Colonic mucosa (tissue), 4 donors: ENCODE measurements around the gene ZCCHC17. TPM values are rescaled to one million over a fixed set of nuclear protein-coding genes. Genes with fewer than 3 reads are reported as not detected.

ENCODE experiments used
- DNase-seq: peaks from one replicate; pipeline ENCODE4 v3.0.0-alpha.2; 2020
- H3K27ac ChIP-seq: fragments of 200-600 bp; one replicate; pipeline ENCODE4 v1.8.0; 2021
- H3K27me3 ChIP-seq: fragments of 200-600 bp; one replicate; pipeline ENCODE4 v1.8.0; 2021
- H3K36me3 ChIP-seq: fragments of 200-600 bp; one replicate; pipeline ENCODE4 v1.8.0; 2021
- H3K4me1 ChIP-seq: fragments of 200-600 bp; one replicate; pipeline ENCODE4 v1.8.0; 2021; ENCODE audit warnings: mild to moderate bottlenecking
- H3K4me3 ChIP-seq: fragments of 200-600 bp; one replicate; pipeline ENCODE4 v1.8.0; 2021
- H3K9ac ChIP-seq, 2 donors: one replicate each; pipeline ENCODE4 v1.7.0; 2013; ENCODE audit warnings: control low read depth in 2 of 2, low read depth in 2 of 2, low read length in 2 of 2
- H3K9me3 ChIP-seq: fragments of 200-600 bp; one replicate; pipeline ENCODE4 v1.8.0; 2021
- intact Hi-C: fragments of 100-400 bp; cut with DNase I; formaldehyde crosslinking; loops from one replicate; pipeline ENCODE4 v1.14.1; 2022
- total RNA-seq, 2 donors: library from RNA; stranded (reverse); fragmentation: NEBNext Ultra II Directional in 1 of 2; extraction: Animal tissue kit (Norgen Biotek cat#: 25700) in 1 of 2; gene quantifications; one replicate each; pipeline ENCODE4 v1.2.1, GENCODE V29; 2021
- TF ChIP-seq, protein P1 (sequence below): fragments of 200-600 bp; IDR thresholded peaks from one replicate; pipeline ENCODE4 v1.8.0; 2022; ENCODE audit warnings: antibody characterized with exemption, mild to moderate bottlenecking
- donor health status: healthy.
- donor health status: DM: no; HTN: no; CAD: no.
- donor health status: DM: no; HTN: no; CAD: no.

The ZCCHC17 gene
- total RNA-seq, 2 donors from 2014 or later, result 19.8 to 23.9 TPM

DNA sequence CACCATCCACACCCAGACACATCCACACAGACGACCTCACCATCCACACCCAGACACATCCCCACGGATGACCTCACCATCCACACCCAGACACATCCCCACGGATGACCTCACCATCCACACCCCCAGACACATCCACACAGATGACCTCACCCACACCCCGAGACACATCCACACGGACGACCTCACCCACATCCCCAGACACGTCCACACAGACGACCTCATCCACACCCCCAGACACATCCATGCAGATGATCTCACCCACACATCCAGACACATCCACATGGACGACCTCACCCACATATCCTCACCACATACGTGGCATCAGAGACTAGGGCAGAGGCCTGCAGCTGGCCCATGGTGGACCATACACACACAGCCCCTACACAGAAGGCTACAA, 90.8 kb downstream of the ZCCHC17 start:
- H3K36me3 ChIP-seq, result no peaks in the 10 kb centered on the region
- no peak overlapping the region for H3K4me3 ChIP-seq
- DNase-seq, result no peak
- H3K27ac ChIP-seq, result no peak overlapping the region
- H3K4me1 ChIP-seq, result no peaks in the 10 kb centered on the region
- no peaks in the 10 kb centered on the region for H3K9me3 ChIP-seq
- H3K27me3 ChIP-seq, result no peaks in the 10 kb centered on the region
- TF ChIP-seq, protein P1, sequence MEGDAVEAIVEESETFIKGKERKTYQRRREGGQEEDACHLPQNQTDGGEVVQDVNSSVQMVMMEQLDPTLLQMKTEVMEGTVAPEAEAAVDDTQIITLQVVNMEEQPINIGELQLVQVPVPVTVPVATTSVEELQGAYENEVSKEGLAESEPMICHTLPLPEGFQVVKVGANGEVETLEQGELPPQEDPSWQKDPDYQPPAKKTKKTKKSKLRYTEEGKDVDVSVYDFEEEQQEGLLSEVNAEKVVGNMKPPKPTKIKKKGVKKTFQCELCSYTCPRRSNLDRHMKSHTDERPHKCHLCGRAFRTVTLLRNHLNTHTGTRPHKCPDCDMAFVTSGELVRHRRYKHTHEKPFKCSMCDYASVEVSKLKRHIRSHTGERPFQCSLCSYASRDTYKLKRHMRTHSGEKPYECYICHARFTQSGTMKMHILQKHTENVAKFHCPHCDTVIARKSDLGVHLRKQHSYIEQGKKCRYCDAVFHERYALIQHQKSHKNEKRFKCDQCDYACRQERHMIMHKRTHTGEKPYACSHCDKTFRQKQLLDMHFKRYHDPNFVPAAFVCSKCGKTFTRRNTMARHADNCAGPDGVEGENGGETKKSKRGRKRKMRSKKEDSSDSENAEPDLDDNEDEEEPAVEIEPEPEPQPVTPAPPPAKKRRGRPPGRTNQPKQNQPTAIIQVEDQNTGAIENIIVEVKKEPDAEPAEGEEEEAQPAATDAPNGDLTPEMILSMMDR, result no peak
- H3K9ac ChIP-seq, result no peak overlapping the region
- intact Hi-C loops, result no loop called here

DNA sequence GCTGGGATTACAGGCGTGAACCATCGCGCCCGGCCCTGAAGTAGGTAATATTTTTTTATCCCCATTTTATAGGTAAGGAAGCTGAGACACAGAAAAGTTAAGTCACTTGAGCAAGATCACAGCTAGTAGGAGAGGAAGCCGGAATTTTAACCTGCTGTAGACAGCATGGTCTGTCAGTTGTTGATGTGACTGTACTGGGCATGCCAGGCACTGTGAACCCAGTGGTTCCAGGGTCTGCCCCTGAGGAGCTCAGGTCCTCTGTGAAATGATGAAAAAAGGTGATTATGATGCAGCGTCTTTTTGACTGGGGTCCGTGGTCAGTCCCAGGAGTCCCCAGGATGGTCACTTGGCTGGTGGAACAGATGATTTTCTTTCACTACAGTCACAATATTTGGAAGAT, 92.8 kb downstream of the ZCCHC17 start:
- DNase-seq, result no peak
- H3K36me3 ChIP-seq, result no peaks in the 10 kb centered on the region
- no peak overlapping the region for H3K4me3 ChIP-seq
- H3K9me3 ChIP-seq, result no peaks in the 10 kb centered on the region
- no peaks in the 10 kb centered on the region for H3K4me1 ChIP-seq
- H3K27ac ChIP-seq, result peak overlapping the region; percentile 46
- H3K27me3 ChIP-seq, result no peaks in the 10 kb centered on the region
- TF ChIP-seq, protein P1, result no peak
- peak overlapping the region in 1 of 2 donors; percentile 78 for H3K9ac ChIP-seq
- intact Hi-C loops, result loop anchor here (10.0 kb wide), 1 partner anchor 155 kb away; no protein-coding TSS in a partner anchor

DNA sequence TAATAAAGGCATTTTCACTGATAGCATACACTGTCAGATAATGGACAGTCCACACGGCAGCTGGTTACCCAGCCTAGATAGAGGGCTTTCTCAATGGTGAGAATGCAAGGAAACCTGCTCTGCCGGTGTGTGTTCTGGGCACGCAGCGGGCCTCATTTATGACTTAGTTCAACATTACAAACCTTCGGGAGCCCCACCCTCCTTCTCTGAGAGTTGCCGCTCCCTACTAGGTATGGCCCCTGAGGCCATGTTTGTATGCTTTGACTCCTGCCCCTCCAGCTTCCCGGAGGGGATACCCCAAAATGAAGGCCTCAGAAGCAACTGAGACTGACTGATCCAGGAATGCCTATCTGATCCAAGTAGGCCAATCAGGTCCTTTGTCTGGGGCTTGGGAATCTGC, 93.2 kb downstream of the ZCCHC17 start:
- Histone ChIP-seq H3K27ac (peak overlapping the region; percentile 46), H3K36me3 (no peaks in the 10 kb centered on the region), H3K9ac (peak overlapping the region in 1 of 2 donors; percentile 78), H3K4me3 (no peak overlapping the region), H3K9me3 (no peaks in the 10 kb centered on the region), H3K4me1 (no peaks in the 10 kb centered on the region), H3K27me3 (no peaks in the 10 kb centered on the region)
- peak; percentile 89 for DNase-seq
- TF ChIP-seq, protein P1, result no peak
- intact Hi-C loops, result loop anchor here (10.0 kb wide), 1 partner anchor 155 kb away; no protein-coding TSS in a partner anchor

DNA sequence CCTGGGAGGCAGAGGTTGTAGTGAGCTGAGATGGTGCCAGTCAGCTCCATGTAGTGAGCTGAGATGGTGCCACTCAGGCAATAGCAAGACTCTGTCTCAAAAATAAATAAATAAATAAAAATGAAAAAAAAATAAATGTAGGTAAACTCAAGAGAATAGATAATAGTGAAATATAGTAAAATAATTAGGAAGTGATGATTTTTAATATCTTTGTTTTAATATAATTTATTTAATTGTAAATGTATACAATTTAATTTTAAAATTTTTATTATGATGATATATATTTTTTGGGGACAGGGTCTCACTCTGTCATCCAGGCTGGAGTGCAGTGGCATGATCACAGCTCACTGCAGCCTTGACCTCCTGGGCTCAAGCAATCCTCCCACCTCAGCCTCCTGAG, 96.6 kb downstream of the ZCCHC17 start:
- no peak overlapping the region for H3K4me3 ChIP-seq
- H3K36me3 ChIP-seq, result no peaks in the 10 kb centered on the region
- H3K27ac ChIP-seq, result no peak overlapping the region
- H3K9me3 ChIP-seq, result no peaks in the 10 kb centered on the region
- H3K4me1 ChIP-seq, result no peaks in the 10 kb centered on the region
- TF ChIP-seq, protein P1, result no peak
- H3K27me3 ChIP-seq, result no peaks in the 10 kb centered on the region
- intact Hi-C loops, result loop anchor here (10.0 kb wide), 1 partner anchor 151 kb away; no protein-coding TSS in a partner anchor
- H3K9ac ChIP-seq, result no peak overlapping the region
- DNase-seq, result no peak

DNA sequence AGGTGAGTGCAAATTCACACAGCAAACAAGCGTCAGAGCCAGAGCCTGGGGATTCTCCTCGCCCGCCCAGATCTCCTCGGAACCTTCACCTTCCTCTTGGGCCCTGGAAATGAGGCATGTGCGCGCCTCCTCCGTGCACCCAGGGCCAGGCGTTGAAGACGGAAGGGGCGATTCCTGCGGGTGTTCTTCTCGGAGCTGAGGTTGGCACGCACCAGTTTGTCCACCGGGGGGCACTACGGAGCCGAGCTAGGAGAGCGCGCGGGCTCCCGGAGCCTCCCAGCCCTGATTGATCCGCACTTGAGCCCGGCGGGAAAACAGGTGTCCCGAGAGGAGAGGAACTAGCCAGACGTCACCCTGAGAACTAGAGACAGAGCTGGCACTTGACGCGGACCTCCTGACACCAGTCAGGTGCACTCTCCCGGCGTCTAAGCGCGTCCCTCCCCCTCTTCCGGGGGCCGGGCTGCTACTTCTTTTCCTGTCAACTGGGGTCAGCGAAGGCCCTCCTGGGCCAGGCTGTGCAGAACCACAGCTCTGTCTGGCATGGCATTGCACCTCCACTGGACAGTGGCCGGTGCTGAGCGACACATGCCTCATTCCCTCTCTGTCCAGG, 97.9 kb downstream of the ZCCHC17 start:
- Histone ChIP-seq H3K9ac (peak overlapping the region; percentile 63 to 65), H3K27ac (no peak overlapping the region)

More for the DNA sequence above, 97.9 kb downstream of the ZCCHC17 start:
- intact Hi-C loops, result loop anchor here (2.0 to 10.0 kb wide), 2 partner anchors 28 to 150 kb away; no protein-coding TSS in a partner anchor
- TF ChIP-seq, protein P1, result peak; percentile 85
- Histone ChIP-seq H3K4me3 (peak overlapping the region; percentile 37), H3K4me1 (no peaks in the 10 kb centered on the region), H3K27me3 (no peaks in the 10 kb centered on the region), H3K9me3 (no peaks in the 10 kb centered on the region), H3K36me3 (no peaks in the 10 kb centered on the region)
- peak; percentile 95 for DNase-seq
